Stomach (tissue), 9 donors: ENCODE measurements around the gene NEDD4L. TPM values are rescaled to one million over a fixed set of nuclear protein-coding genes. Genes with fewer than 3 reads are reported as not detected.
"Not testable (repeated sequence)": the region's sequence is repeated elsewhere in the genome, so short reads cannot be mapped to it uniquely, and the experiment has no call there.

Source experiments
- DNase-seq, 2 donors: peaks; one replicate each; pipeline versions ENCODE4 v3.0.0 to v3.0.0-alpha.2; 2013 to 2019
- H3K27ac ChIP-seq, 5 donors: fragments of 200-600 bp in 4 of 5; sonication (generic) in 4 of 5; one replicate each; pipeline ENCODE4 v1.5.1; 2013 to 2019; ENCODE audit warnings: mild to moderate bottlenecking in 1 of 5, moderate library complexity in 1 of 5
- H3K27me3 ChIP-seq, 3 donors: fragments of 200-600 bp; sonication (generic); one replicate each; pipeline ENCODE4 v1.5.1; 2017 to 2019; ENCODE audit warnings: mixed run types in 1 of 3
- H3K36me3 ChIP-seq, 4 donors: fragments of 200-600 bp; sonication (generic); 1 replicate in 3 of 4; 2 replicates in 1 of 4; pipeline ENCODE4 v1.5.1; 2016 to 2019
- H3K4me1 ChIP-seq, 4 donors: fragments of 200-600 bp; sonication (generic); one replicate each; pipeline ENCODE4 v1.5.1; 2016 to 2019
- H3K4me3 ChIP-seq, 4 donors: fragments of 200-600 bp; sonication (generic) in 3 of 4; one replicate each; pipeline ENCODE4 v1.5.1; 2016 to 2019; ENCODE audit warnings: mild to moderate bottlenecking in 1 of 4
- H3K9me3 ChIP-seq, 4 donors: fragments of 200-600 bp; sonication (generic); one replicate each; pipeline ENCODE4 v1.5.1; 2016 to 2019
- EP300 ChIP-seq: sonication (generic); formaldehyde crosslinking; IDR thresholded peaks from one replicate; pipeline ENCODE4 v1.6.1; 2017; ENCODE audit warnings: antibody characterized with exemption
- POLR2A ChIP-seq, 4 donors: fragments of 450-650 bp; IDR thresholded peaks; one replicate each; pipeline ENCODE4 v1.6.1; 2016; ENCODE audit warnings: antibody characterized with exemption in 4 of 4, control low read depth in 2 of 4, mild to moderate bottlenecking in 1 of 4, moderate library complexity in 1 of 4
- POLR2AphosphoS5 ChIP-seq, 3 donors: sonication (generic); formaldehyde crosslinking; IDR thresholded peaks; one replicate each; pipeline ENCODE4 v1.6.1; 2016; ENCODE audit warnings: antibody characterized with exemption in 3 of 3
- WGBS, 5 donors: extraction: QIAGEN DNeasy Blood & Tissue Kit in 3 of 5; methylation state at CpG; one replicate each; pipeline versions ENCODE4 v1.1.5 to v1.1.7; 2013 to 2018; 5-methylcytosine and 5-hydroxymethylcytosine counted together
- intact Hi-C: fragments of 100-400 bp; cut with DNase I; formaldehyde crosslinking; loops from one replicate; pipeline ENCODE4 v1.15.1; 2023; ENCODE audit warnings: low total_unique reads
- polyA plus RNA-seq, 3 donors: library from polyadenylated mRNA; stranded (reverse); fragments of 200-250 nt; gene quantifications; one replicate each; pipeline ENCODE4 v1.2.3, GENCODE V29; 2013
- total RNA-seq, 5 donors: library from RNA; depleted of rRNA; stranded (reverse); fragments of >200 nt; gene quantifications; one replicate each; pipeline versions ENCODE4 v1.1.0 to v1.2.3, GENCODE V29; 2014 to 2016
- TF ChIP-seq, protein P1 (sequence below), 7 experiments: fragments of 450-650 bp in 4 of 7; fragments of 200-600 bp in 3 of 7; sonication (generic) in 3 of 7; IDR thresholded peaks; one replicate each; pipeline ENCODE4 v1.5.1; 2016 to 2019; ENCODE audit warnings: antibody characterized with exemption in 7 of 7, control low read depth in 2 of 7, mild to moderate bottlenecking in 1 of 7
- donor health status: healthy with polysubstance abuse.
- donor health status: Bipolar disorder and iron deficiency.
- donor health status: healthy.

NEDD4L gene
- total and polyA plus RNA-seq, 8 donors, result 46.1 to 315 (median 129) TPM

DNA sequence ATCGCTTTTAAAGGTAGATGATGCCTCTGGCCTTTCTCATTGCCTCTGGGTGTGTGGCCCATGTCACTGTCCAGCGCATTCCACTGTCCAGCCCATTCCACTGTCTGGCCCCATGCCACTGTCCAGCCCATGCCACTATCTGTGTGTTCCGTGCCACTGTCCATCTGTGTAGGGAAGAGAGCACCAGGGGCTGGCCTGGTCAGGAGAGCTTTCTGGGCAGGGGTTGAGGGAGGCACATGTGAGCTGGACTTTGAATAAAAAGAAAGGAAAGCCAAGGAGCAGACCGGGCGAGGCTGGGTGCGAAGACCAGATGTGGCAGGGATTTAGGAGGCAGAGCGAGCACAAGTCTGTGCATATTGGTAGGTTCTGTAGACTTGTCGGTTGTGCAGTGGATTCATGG, 236.2 kb downstream of the NEDD4L start:
- Histone ChIP-seq H3K27ac (peak overlapping the region; percentile 19 to 93 (median 68)), H3K4me1 (peaks cover 5 to 64% (median 37%) of the 10 kb centered on the region in 4 donors), H3K36me3 (no peaks in the 10 kb centered on the region), H3K9me3 (no peaks in the 10 kb centered on the region), H3K4me3 (no peak overlapping the region), H3K27me3 (no peaks in the 10 kb centered on the region)
- intact Hi-C loops, result no loop called here
- WGBS, 5 donors, result 71 to 87% (median 83%) methylated on average over 8 of the region's 8 CpGs
- TF ChIP-seq, protein P1, sequence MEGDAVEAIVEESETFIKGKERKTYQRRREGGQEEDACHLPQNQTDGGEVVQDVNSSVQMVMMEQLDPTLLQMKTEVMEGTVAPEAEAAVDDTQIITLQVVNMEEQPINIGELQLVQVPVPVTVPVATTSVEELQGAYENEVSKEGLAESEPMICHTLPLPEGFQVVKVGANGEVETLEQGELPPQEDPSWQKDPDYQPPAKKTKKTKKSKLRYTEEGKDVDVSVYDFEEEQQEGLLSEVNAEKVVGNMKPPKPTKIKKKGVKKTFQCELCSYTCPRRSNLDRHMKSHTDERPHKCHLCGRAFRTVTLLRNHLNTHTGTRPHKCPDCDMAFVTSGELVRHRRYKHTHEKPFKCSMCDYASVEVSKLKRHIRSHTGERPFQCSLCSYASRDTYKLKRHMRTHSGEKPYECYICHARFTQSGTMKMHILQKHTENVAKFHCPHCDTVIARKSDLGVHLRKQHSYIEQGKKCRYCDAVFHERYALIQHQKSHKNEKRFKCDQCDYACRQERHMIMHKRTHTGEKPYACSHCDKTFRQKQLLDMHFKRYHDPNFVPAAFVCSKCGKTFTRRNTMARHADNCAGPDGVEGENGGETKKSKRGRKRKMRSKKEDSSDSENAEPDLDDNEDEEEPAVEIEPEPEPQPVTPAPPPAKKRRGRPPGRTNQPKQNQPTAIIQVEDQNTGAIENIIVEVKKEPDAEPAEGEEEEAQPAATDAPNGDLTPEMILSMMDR (IDR thresholded peaks at IDR 0.05), result no peak
- TF ChIP-seq POLR2A (IDR thresholded peaks at IDR 0.05) (no peak), EP300 (no peak), POLR2AphosphoS5 (IDR thresholded peaks at IDR 0.05) (no peak)
- DNase-seq, result no peak

DNA sequence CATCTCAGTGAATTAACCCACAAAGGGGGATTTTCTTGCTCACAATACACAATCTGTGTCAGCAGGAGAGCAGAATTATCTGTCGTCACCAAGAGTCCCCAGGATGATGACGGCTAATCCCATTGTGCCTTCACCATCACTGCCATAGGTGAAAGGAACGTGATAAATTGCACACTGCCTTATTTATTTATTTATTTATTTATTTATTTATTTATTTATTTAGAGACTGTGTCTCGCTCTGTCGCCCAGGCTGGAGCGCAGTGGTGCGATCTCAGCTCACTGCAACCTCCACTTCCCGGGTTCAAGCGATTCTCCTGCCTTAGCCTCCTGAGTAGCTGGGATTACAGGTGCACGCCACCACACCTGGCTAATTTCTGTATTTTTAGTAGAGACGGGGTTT, 238.8 kb downstream of the NEDD4L start:
- H3K36me3 ChIP-seq, H3K4me3 ChIP-seq, DNase-seq, H3K27me3 ChIP-seq, H3K9me3 ChIP-seq, intact Hi-C loops: not testable (repeated sequence)
- H3K4me1 ChIP-seq, result peaks cover 6 to 65% (median 26%) of the 10 kb centered on the region in 4 donors
- H3K27ac ChIP-seq, result peak overlapping the region; percentile 68 to 93 (median 86)
- WGBS, 5 donors, result 98 to 99% (median 98%) methylated on average over 11 of the region's 11 CpGs

DNA sequence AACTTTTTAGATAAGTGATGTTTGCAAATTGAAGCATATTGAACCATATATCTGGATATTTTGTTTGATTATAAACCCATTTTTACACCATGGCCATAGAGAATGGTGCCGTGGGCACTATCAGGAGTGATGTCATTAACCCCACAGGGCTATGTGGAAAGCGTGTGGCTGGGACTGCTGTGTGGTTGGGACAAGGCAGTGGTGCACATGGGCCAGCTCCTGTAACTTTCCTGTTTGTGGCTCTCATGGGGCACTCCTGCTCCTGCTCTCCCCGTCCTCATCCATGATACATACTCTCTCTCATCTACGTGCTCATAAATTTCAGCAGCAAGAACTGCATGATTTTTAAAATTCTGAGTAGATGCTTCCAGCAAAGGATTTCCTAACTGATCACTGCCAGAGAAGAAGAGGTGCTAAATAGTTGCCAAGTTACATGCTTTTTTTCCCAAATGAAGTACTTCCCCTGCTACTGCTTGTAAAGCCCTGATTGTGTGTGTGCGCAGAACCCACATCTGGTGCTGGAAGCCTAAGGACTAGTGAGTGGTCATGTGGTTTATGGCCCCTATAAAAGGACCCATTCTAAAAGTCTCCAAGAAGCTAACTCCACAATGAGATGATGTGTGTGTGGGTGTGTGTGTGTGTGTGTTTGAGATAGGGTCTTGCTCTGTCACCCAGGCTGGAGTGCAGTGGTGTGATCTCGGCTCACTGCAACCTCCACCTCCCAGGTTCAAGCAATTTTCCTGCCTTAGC, 240.8 kb downstream of the NEDD4L start:
- no peak for DNase-seq
- TF ChIP-seq POLR2A (IDR thresholded peaks at IDR 0.05) (no peak), EP300 (no peak), POLR2AphosphoS5 (IDR thresholded peaks at IDR 0.05) (no peak)
- TF ChIP-seq, protein P1 (IDR thresholded peaks at IDR 0.05), result no peak
- H3K27me3 ChIP-seq, result no peaks in the 10 kb centered on the region
- no peak overlapping the region for H3K4me3 ChIP-seq
- intact Hi-C loops, result no loop called here
- H3K9me3 ChIP-seq, result no peaks in the 10 kb centered on the region
- WGBS, 5 donors, result 40 to 68% (median 49%) methylated on average over 6 of the region's 6 CpGs
- H3K4me1 ChIP-seq, result peaks cover 6 to 70% (median 37%) of the 10 kb centered on the region in 4 donors
- H3K36me3 ChIP-seq, result no peaks in the 10 kb centered on the region
- peak overlapping the region; percentile 83 to 97 (median 88) for H3K27ac ChIP-seq

DNA sequence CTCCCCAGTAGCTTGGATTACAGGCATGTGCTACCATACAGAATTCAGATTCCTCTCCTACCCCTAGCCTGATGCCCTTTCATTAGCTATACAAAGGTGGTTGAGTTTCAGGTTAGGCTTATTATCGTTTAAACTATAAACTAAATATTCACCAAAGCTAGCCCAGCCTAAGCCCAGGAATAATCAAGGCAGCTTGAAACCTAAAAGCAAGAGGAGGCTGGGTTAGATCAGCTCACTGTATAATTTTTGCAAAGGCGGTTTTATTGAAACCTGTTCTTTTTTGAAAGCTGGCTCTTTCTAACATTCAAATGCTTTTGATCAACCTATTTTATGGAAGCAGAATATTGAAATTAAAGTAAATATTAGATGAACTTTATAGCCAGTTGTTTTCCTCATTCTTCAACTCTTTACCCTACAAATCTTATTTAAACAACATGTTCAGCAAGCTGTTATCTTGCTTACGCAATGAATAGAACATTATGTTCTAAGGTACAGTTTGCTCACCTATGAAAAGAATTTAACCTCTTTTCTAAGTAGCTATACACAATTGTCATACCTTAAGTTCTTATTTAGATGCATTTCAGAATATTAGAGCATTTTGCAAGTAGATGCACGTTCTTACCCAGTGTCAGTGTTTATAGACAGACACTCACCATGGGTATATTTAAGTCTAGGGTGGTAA, 241.6 kb downstream of the NEDD4L start:
- Histone ChIP-seq H3K27me3 (no peaks in the 10 kb centered on the region), H3K36me3 (no peaks in the 10 kb centered on the region), H3K4me3 (no peak overlapping the region), H3K27ac (peak overlapping the region; percentile 83 to 97 (median 88)), H3K9me3 (no peaks in the 10 kb centered on the region), H3K4me1 (peaks cover 6 to 71% (median 39%) of the 10 kb centered on the region in 4 donors)
- TF ChIP-seq EP300 (no peak), POLR2AphosphoS5 (IDR thresholded peaks at IDR 0.05) (peak in 2 of 3 donors; percentile 54 to 62)
- peak in 1 of 2 donors; percentile 54 for DNase-seq
- WGBS, 5 donors, result 33 to 55% (median 39%) methylated on average over 4 of the region's 4 CpGs
- intact Hi-C loops, result no loop called here

DNA sequence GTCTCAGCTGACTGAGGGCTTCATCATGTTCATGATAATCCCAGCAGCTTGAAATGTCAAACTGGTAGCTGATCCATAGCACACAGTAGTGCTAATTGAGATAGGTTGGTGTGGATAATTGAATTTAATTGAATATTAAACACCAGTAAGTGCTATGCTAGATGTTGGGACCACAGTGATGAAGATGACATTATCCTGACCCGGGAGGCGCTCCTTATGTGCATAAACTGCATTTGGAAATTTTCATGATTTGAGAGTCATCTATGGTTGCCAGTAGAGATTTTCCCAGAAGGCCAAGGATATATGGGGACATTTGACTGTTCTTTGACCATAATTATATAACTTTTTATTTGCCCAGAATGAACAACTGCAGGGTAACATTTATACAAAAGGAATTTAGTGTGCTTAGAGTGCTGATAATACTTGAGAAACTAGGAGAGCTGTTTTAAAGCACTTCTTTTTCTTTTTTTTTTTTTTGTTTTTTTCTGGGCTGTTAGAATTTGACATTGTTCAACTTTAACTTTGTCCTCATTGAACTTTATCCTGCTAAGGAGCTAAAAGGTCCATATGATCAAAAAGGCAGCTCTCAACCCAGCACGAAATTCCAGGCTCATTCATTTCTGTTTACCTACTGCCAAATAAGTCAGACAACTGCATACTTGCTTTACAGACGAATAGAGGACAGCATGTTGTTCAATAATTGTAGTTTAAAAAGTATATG, 242.8 kb downstream of the NEDD4L start:
- Histone ChIP-seq H3K4me3 (no peak overlapping the region), H3K9me3 (no peaks in the 10 kb centered on the region), H3K27ac (peak overlapping the region; percentile 83 to 97 (median 88)), H3K27me3 (no peaks in the 10 kb centered on the region), H3K36me3 (no peaks in the 10 kb centered on the region), H3K4me1 (peaks cover 6 to 82% (median 39%) of the 10 kb centered on the region in 4 donors)
- TF ChIP-seq POLR2AphosphoS5 (IDR thresholded peaks at IDR 0.05) (no peak), POLR2A (IDR thresholded peaks at IDR 0.05) (no peak), EP300 (no peak)
- TF ChIP-seq, protein P1 (IDR thresholded peaks at IDR 0.05), result no peak
- DNase-seq, result peak in 1 of 2 donors; percentile 36
- 38 to 63% (median 54%) methylated on average over 4 of the region's 4 CpGs for WGBS, 5 donors
- intact Hi-C loops, result no loop called here
